ENCODE data around the gene FNBP1.
A peak's percentile ranks its signal among the peaks of the same experiment; 100 is the strongest.

The FNBP1 gene

DNA sequence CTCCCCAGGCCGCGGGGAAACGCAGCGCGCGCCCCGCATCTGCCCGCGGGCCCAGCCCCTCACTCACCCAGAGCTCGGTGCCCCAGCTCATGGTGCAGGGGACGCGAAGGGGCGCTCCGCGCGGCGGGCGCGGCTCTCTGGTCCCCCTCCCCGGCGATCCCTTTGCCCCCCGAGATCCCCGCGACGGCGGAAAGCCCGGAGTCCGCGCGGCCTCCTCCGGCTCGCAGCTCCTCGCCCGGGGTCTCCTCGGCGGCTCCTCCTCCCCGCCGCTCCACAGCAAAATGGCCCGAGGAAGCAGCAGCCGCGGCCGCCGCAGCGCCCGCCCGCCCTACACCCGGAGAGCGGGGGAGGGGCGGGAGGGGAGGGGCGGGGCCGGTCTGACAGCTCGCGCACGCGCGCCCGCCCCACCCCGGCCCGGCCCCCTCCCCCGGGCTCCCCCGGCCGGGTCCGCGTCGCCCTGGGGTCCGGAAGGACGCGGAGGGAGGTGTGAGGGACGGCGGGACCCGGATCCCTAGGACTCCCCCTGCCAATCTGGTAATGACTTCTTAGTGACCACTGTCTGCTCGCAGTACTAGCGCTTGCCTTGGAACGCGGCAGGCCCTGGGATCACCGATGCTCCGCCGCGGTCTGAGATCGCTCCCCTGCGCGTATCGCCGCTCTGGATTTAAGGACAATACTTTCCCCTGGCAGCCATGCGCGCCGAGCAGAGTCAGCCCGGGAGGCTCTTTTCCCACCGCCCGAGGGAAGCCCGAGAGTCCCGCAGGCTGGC lies at the start of gene FNBP1:
TSS of gene FNBP1 (minus strand) at position 305 of the 769 bp plus-strand sequence. CDS start at position 91, 214 bp downstream.
- peak within 1 kb of the TSS; percentile 95 for H3K27ac Mint-ChIP-seq
- no peaks in the 10 kb centered on the region for H3K27me3 Mint-ChIP-seq
- no peaks in the 10 kb centered on the region for H3K9me3 Mint-ChIP-seq
- peak within 1 kb of the TSS; percentile 95 for H3K4me3 Mint-ChIP-seq
- H3K36me3 Mint-ChIP-seq = peaks cover 2% of the 10 kb centered on the region
- H3K4me1 Mint-ChIP-seq = peaks cover 57% of the 10 kb centered on the region

DNA sequence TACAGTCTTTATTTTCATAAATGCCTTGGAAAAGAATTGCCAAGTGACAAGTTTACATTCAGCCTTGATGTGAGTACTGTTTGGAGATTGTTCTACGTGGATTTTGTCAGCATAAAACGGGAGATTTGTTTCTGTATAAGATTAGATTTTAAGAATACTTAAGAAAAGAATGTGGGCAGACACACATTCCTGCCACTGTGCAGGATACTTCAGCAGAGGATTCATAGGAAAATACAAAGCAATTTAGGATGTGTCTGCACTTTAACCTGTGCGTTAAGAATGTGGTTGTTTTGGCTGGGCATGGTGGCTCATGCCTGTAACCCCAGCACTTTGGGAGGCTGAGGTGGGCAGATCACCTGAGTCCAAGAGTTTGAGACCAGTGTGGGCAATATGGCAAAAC lies 47.9 kb upstream of the FNBP1 start:
- Mint-ChIP-seq H3K27ac (no peak overlapping the region), H3K36me3 (peaks cover 17% of the 10 kb centered on the region), H3K4me1 (no peaks in the 10 kb centered on the region), H3K9me3 (no peaks in the 10 kb centered on the region), H3K4me3 (no peak overlapping the region), H3K27me3 (no peaks in the 10 kb centered on the region)

DNA sequence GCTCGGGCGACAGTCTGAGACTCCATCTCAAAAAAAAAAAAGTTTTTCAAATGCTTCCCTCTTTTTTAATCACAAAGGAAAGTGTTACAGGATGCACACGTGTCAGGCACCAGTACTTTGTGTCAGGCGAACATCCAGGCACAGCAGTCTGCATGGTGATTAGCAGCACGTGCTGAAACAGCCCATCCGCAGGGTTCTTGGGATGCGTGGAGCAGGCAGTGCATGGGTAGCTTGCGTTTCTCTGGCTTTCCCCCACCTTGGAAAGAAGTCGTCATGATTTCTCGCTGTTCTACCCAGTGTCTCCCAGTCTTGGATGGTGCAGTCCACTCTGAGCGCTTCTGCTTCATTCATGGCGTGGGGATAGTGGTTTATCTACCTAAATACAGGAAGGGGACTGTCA lies 46.2 kb upstream of the FNBP1 start:
- Mint-ChIP-seq H3K36me3 (peaks cover 15% of the 10 kb centered on the region), H3K27me3 (no peaks in the 10 kb centered on the region), H3K27ac (no peak overlapping the region), H3K4me3 (no peak overlapping the region), H3K9me3 (no peaks in the 10 kb centered on the region), H3K4me1 (no peaks in the 10 kb centered on the region)

DNA sequence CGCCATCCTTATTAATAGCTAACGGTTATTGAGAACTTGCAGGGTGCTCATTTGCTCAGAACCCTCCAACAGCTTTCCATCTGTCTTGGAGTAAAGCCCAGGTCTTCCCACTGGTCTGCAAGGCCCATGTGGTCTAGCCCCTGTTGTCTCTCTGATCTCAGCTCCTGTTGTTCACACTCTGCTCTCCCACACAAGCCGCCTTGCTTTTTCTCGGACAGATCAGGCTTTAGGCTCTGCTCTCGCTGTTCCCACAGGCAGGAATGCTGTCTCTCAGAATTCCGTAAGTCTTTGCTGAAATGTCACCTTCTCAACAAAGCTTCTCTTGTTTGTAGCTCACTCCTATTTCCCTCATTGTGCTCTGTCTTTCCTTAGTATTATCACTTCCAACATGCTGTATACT lies 45.1 kb upstream of the FNBP1 start:
- Mint-ChIP-seq H3K4me3 (no peak overlapping the region), H3K9me3 (no peaks in the 10 kb centered on the region)

DNA sequence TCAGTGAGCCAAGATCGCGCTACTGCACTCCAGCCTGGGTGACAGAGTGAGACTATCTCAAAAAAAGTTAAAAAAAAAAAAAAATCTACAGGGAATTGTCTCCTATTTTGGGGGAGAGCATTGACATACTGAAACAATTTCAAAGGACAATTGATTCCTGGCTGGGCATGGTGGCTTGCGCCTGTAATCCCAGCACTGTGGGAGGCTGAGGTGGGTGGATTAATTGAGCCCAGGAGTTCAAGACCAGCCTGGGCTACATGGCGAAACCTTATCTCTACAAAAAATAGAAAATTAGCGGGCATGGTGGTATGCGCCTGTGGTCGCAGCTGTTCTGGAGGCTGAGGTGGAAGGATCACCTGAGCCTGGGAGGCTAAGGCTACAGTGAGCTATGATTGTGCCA lies 41.3 kb upstream of the FNBP1 start:
- Mint-ChIP-seq H3K4me3 (no peak overlapping the region), H3K27ac (no peak overlapping the region), H3K9me3 (no peaks in the 10 kb centered on the region), H3K4me1 (no peaks in the 10 kb centered on the region), H3K36me3 (peaks cover 9% of the 10 kb centered on the region), H3K27me3 (no peaks in the 10 kb centered on the region)

More for the DNA sequence above, 45.1 kb upstream of the FNBP1 start:
- Mint-ChIP-seq H3K36me3 (peaks cover 15% of the 10 kb centered on the region), H3K27ac (peak overlapping the region; percentile 3), H3K27me3 (no peaks in the 10 kb centered on the region), H3K4me1 (no peaks in the 10 kb centered on the region)

DNA sequence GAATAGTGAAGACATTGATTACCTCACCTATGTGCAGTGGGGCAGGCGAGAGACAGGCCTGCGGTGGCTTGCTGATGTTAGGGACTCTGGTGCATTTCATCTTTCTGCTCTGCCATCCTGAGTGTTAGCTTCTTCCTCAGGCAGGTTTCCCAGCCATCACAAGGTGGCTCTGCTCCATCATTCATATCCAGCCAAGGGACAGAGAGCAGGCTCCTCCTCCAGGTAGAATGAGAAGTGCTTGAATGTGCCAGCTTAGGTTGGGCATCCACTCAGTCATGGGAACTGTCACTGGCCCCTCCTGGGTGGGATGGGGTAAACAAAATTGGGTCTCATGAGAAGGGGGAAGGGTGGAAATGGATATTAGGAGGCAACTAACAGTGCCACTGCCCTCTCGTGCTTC lies 35.6 kb upstream of the FNBP1 start:
- peaks cover 12% of the 10 kb centered on the region for H3K4me1 Mint-ChIP-seq
- peaks cover 13% of the 10 kb centered on the region for H3K36me3 Mint-ChIP-seq
- H3K9me3 Mint-ChIP-seq = no peaks in the 10 kb centered on the region
- H3K4me3 Mint-ChIP-seq = no peak overlapping the region
- H3K27ac Mint-ChIP-seq = no peak overlapping the region
- no peaks in the 10 kb centered on the region for H3K27me3 Mint-ChIP-seq

DNA sequence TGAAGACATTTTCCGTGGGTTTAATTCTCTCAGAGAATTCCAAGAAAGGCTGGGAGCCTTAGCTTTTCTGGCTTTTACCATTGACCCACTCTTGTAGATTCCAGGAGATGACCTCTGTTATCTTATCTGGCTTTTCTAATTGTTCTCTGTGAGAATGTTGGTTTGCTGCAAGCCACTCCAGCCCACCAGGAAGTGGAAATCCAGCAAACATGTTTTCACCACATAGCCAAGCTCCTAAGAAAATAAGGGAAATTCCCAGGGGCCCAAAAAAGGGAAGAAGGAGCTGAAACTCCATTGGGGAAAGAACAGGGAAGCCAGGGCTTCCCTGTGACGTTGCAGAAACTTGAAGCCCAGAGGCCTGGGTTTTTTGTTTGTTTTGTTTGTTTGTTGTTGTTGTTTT lies 30.4 kb upstream of the FNBP1 start:
- H3K27ac Mint-ChIP-seq = no peak overlapping the region
- H3K9me3 Mint-ChIP-seq = no peaks in the 10 kb centered on the region
- peaks cover 7% of the 10 kb centered on the region for H3K36me3 Mint-ChIP-seq
- H3K4me3 Mint-ChIP-seq = no peak overlapping the region
- no peaks in the 10 kb centered on the region for H3K27me3 Mint-ChIP-seq
- H3K4me1 Mint-ChIP-seq = peaks cover 30% of the 10 kb centered on the region

DNA sequence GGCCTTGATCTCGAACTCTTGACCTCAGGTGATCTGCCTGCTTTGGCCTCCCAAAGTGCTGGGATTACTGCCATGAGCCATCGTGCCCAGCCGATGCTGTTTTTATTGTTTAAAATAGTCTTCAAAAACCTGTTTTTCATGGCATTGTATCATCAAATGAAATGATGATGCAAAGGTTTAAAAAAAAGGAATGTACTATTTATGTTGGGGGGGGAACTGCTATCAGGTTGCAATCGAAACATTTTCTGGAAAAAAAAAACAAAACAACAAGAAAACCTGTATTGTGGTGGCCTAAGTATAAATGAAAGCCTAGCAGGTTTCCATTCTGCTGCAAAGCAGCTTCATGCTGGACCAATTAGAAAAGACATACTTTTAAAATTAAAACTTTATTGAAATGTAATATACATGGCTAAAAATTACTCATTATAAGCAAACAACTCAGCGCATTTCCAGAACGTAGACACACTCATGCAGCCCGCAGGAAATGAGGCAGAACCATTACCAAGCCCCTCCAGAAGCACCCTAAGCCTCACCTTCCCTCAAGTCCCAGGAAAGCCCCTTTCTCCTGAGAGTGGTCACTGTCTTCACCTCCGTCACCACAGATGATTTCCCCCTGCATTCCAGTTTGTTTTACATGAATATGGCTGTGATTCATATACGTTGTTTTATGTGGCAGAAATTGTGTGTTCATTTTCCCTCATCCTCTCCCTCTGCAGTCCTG lies 29.7 kb upstream of the FNBP1 start:
- H3K4me1 Mint-ChIP-seq = peaks cover 32% of the 10 kb centered on the region
- H3K9me3 Mint-ChIP-seq = no peaks in the 10 kb centered on the region
- H3K36me3 Mint-ChIP-seq = peaks cover 4% of the 10 kb centered on the region
- H3K27me3 Mint-ChIP-seq = no peaks in the 10 kb centered on the region
- H3K4me3 Mint-ChIP-seq = no peak overlapping the region
- H3K27ac Mint-ChIP-seq = peak overlapping the region; percentile 24

DNA sequence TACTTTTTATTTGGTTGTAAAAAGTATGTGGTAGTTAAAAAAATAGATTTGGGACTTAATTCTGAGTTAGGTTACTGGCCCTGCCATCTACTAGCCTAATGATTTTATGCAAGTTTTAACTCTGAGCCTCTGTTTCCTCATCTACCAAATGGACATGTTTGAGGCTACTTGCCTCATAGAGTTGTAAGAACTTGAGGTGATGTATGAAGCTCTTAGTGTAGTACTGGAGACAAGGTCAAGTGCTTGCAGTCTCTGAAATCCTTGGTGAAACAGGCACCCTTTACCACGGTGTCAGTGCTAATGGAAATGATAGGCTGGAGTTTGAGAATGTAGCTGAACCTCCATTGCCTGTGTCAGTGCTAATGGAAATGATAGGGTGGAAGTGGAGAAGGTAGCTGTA lies 26.1 kb upstream of the FNBP1 start:
- Mint-ChIP-seq H3K4me3 (no peak overlapping the region), H3K36me3 (peaks cover 3% of the 10 kb centered on the region), H3K9me3 (no peaks in the 10 kb centered on the region), H3K27ac (peak overlapping the region; percentile 41), H3K27me3 (no peaks in the 10 kb centered on the region), H3K4me1 (peaks cover 35% of the 10 kb centered on the region)

DNA sequence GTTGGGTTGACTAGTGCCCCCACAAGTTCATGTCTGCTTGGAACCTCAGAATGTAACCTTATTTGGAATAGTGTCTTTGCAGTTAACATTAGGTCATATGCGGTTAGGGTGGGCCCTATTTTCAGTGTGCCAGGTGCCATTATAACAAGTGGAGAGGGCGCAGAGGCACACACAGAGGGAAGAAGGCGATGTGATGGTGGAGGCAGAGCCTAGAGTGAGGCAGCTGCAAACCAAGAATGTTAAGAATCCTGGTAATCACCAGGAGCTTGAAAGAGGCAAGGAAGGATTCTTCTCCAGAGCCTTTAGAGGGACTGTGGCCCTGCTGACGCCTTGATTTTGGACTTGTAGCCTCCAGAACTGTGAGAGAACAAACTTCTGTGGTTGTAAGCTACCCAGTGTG lies 21.6 kb upstream of the FNBP1 start:
- Mint-ChIP-seq H3K36me3 (peaks cover 3% of the 10 kb centered on the region), H3K4me3 (no peak overlapping the region), H3K9me3 (no peaks in the 10 kb centered on the region), H3K27ac (no peak overlapping the region), H3K27me3 (no peaks in the 10 kb centered on the region), H3K4me1 (peaks cover 47% of the 10 kb centered on the region)

DNA sequence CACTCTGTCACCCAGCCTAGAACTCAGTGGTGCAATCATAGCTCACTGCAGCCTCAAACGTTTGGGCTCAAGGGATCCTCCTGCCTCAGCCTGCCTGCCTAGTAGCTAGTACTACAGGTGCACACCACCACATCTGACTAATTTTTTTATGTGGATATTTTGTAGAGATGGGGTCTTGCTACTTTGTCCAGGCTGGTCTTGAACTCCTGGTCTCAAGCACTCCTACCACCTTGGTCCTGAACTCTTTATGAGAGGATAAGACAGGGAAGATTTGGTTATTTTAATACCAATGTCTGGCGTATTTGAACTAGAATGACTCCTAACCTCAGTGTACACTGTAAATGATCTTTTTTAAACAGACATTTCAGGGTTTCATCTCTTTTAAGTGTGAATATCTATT lies 19.8 kb upstream of the FNBP1 start:
- Mint-ChIP-seq H3K9me3 (no peaks in the 10 kb centered on the region), H3K27me3 (no peaks in the 10 kb centered on the region), H3K36me3 (peaks cover 3% of the 10 kb centered on the region), H3K27ac (no peak overlapping the region), H3K4me3 (peak overlapping the region; percentile 11), H3K4me1 (peaks cover 42% of the 10 kb centered on the region)

DNA sequence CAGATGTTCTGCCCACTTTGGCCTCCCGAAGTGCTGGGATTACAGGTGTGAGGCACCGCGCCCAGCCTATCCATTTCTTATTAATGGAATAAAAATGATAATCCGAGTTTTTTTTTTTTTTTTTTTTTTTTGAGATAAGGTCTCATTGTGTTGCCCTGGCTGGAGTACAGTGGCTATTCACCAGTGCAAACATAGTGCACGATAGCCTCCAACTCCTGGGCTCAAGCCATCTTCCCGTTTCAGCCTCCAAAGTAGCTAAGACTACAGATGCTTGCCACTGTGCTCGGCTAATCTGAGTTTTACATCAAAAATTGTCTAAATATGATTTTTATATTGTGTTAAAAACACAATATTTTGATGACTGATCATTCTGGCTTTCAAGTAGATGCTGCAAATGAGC lies 17.3 kb upstream of the FNBP1 start:
- Mint-ChIP-seq H3K4me3 (no peak overlapping the region), H3K27ac (no peak overlapping the region), H3K4me1 (peaks cover 35% of the 10 kb centered on the region), H3K27me3 (no peaks in the 10 kb centered on the region), H3K9me3 (no peaks in the 10 kb centered on the region), H3K36me3 (peaks cover 3% of the 10 kb centered on the region)

DNA sequence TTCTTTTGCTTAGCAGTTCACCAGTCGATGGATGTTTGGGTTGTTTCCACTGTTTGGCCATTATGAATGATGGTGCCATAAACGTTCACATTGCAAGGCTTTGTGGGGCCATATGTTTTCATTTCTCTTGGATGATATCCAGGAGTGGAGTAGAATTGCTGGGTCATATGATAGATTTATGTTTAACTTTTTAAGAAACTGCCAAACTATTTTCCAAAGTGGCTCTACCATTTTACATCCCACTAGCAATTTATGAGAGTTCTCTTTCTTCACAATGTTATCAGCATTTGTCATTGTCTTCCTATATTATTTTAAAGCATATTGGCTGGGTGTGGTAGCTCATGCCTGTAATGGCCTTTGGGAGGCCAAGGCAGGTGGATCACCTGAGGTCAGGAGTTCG lies 15.9 kb upstream of the FNBP1 start:
- no peak overlapping the region for H3K27ac Mint-ChIP-seq
- H3K27me3 Mint-ChIP-seq = no peaks in the 10 kb centered on the region
- no peaks in the 10 kb centered on the region for H3K36me3 Mint-ChIP-seq
- H3K9me3 Mint-ChIP-seq = no peaks in the 10 kb centered on the region
- H3K4me3 Mint-ChIP-seq = no peak overlapping the region
- H3K4me1 Mint-ChIP-seq = peaks cover 42% of the 10 kb centered on the region

DNA sequence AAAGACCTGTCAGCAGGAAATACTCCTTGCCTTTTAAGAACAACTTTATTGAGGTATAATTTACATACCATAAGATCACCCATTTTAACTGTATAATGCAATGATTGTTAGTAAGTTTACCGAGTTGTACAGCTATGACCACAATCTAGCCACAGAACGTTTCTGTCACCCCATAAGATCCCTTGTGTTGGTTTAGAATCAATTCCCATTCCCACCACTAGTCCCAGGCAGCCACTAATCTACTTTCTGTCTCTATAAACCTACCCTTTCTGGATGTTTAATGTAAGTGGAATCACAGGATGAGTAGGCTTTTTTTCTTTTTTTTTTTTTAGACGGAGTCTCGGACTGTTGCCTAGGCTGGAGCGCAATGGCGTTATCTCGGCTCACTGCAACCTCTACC lies 15.2 kb upstream of the FNBP1 start:
- Mint-ChIP-seq H3K9me3 (no peaks in the 10 kb centered on the region), H3K36me3 (no peaks in the 10 kb centered on the region), H3K4me1 (peaks cover 39% of the 10 kb centered on the region), H3K4me3 (no peak overlapping the region), H3K27ac (no peak overlapping the region), H3K27me3 (no peaks in the 10 kb centered on the region)

DNA sequence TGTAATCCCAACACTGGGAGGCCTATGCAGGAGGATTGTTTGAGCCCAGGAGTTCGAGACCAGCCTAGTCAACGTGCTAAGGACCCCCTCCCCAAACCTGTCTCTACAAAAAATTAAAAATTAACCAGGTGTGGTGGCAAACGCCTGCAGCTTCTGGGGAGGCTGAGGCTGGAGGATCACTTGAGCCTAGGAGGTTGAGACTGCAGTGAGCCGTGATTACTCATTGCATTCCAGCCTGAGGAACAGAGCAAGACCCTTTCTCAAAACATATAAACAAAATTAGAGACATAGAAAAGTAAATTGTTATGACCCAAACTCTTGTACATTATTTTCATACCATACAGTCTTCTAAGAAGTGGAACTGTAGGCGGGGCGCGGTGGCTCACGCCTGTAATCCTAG lies 11.8 kb upstream of the FNBP1 start:
- H3K27ac Mint-ChIP-seq = peak overlapping the region; percentile 95
- H3K36me3 Mint-ChIP-seq = no peaks in the 10 kb centered on the region
- no peaks in the 10 kb centered on the region for H3K9me3 Mint-ChIP-seq

DNA sequence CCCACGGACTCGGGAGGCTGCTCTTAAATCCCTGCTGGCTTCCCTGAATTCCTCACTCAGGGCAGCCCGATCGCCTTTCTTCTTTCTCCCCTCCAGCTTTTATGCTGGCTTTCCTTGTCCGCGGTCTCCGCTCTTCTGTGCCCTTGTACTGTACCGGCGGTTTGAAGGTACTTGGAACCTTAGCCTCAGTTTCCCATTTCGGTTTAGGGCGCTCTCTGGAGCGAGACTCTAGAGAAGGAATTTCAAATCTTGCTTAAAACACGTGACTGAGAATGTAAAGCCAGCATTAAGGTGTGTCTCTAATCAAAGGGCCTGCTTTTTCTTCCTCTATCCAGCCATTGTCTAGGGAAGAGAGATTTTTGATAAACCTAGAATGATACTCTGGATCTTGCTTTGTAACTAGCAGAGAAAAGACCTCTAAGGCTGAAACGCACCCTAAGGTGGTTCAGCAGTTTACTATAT lies 11.4 kb upstream of the FNBP1 start:
- H3K4me3 Mint-ChIP-seq = peak overlapping the region; percentile 95
- H3K4me1 Mint-ChIP-seq = peaks cover 41% of the 10 kb centered on the region
- H3K9me3 Mint-ChIP-seq = no peaks in the 10 kb centered on the region
- H3K27ac Mint-ChIP-seq = peak overlapping the region; percentile 95
- H3K27me3 Mint-ChIP-seq = no peaks in the 10 kb centered on the region
- no peaks in the 10 kb centered on the region for H3K36me3 Mint-ChIP-seq

More for the DNA sequence above, 11.8 kb upstream of the FNBP1 start:
- Mint-ChIP-seq H3K27me3 (no peaks in the 10 kb centered on the region), H3K4me1 (peaks cover 41% of the 10 kb centered on the region), H3K4me3 (peak overlapping the region; percentile 95)
